Left lung (tissue), 10 donors: ENCODE measurements around the gene EXD2. TPM values are rescaled to one million over a fixed set of nuclear protein-coding genes. Genes with fewer than 3 reads are reported as not detected.
"Not testable (repeated sequence)": the region's sequence is repeated elsewhere in the genome, so short reads cannot be mapped to it uniquely, and the experiment has no call there.

Experiments used
- ATAC-seq: fragments of 200-7000 bp; cut with Tn5 transposase; one replicate; pipeline ENCODE4 v1.9.1; 2020; ENCODE audit warnings: moderate library complexity
- DNase-seq, 4 donors: peaks; one replicate each; pipeline ENCODE4 v3.0.0-alpha.2; 2013 to 2020
- H3K27ac ChIP-seq, 2 donors: fragments of 200-600 bp; sonication (generic) in 1 of 2; one replicate each; pipeline versions ENCODE4 v1.5.0 to v1.8.0; 2020 to 2021
- H3K27me3 ChIP-seq, 2 donors: fragments of 200-600 bp; sonication (generic) in 1 of 2; one replicate each; pipeline versions ENCODE4 v1.5.0 to v1.8.0; 2020 to 2021
- H3K36me3 ChIP-seq, 2 donors: fragments of 200-600 bp; sonication (generic) in 1 of 2; one replicate each; pipeline versions ENCODE4 v1.5.0 to v1.8.0; 2020 to 2021
- H3K4me1 ChIP-seq, 2 donors: fragments of 200-600 bp; one replicate each; pipeline ENCODE4 v1.8.0; 2021
- H3K4me3 ChIP-seq, 2 donors: fragments of 200-600 bp; sonication (generic) in 1 of 2; one replicate each; pipeline versions ENCODE4 v1.5.0 to v1.8.0; 2020 to 2021; ENCODE audit warnings: mild to moderate bottlenecking in 1 of 2
- H3K9me3 ChIP-seq, 2 donors: fragments of 200-600 bp; sonication (generic) in 1 of 2; one replicate each; pipeline versions ENCODE4 v1.5.0 to v1.8.0; 2020 to 2021
- intact Hi-C, 2 donors: fragments of 100-400 bp; cut with DNase I; formaldehyde crosslinking; loops; one replicate each; pipeline versions ENCODE4 v1.11.2 to v1.14.2; 2022
- polyA plus RNA-seq, 6 donors: library from polyadenylated mRNA; unstranded; fragments of 120-200 nt; gene quantifications; one replicate each; pipeline ENCODE4 v1.2.1, GENCODE V29; 2013; ENCODE audit not compliant: insufficient read length in 6 of 6
- total RNA-seq, 2 donors: library from RNA; stranded (reverse); fragmentation: NEBNext Ultra II Directional; extraction: Animal tissue kit (Norgen Biotek cat#: 25700); gene quantifications; one replicate each; pipeline ENCODE4 v1.2.1, GENCODE V29; 2021
- TF ChIP-seq, protein P1 (sequence below), 2 donors: fragments of 200-600 bp; sonication (generic) in 1 of 2; IDR thresholded peaks; one replicate each; pipeline versions ENCODE4 v1.5.0 to v1.8.0; 2021; ENCODE audit warnings: antibody characterized with exemption in 2 of 2
- donor health status: DM: no; HTN: yes; CAD: no.
- donor health status: DM: no; HTN: no; CAD: no.

The EXD2 gene
- total and polyA plus RNA-seq, 8 donors = 24.0 to 39.0 (median 31.4) TPM

DNA sequence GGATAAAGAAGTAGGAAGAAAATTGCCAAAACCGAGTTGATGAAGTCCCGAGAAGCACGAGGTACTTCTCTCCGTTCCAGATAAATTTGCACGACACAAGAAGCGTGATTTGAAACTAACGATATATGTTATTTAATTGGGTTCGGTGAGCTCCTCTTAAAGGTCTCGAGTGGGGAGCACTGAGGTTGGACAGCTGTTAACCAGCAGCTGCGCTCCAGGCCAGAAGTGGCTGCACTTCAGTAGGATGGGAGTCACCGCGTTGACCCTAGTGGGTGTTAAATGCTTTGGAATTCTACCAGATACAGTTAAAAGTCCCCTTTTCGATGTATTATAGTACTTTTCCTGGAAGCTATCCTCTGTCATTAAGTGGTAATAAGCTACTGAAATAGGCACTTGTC is 37.4 kb upstream of the EXD2 start:
- ATAC-seq = peak; percentile 18
- Histone ChIP-seq H3K4me3 (peak overlapping the region; percentile 78 to 96), H3K36me3 (peaks cover 0 to 2% of the 10 kb centered on the region in 2 donors), H3K9me3 (no peaks in the 10 kb centered on the region), H3K27me3 (no peaks in the 10 kb centered on the region), H3K27ac (peak overlapping the region; percentile 93 to 96), H3K4me1 (peaks cover 9 to 38% of the 10 kb centered on the region in 2 donors)
- intact Hi-C loops = no loop called here
- TF ChIP-seq, protein P1, sequence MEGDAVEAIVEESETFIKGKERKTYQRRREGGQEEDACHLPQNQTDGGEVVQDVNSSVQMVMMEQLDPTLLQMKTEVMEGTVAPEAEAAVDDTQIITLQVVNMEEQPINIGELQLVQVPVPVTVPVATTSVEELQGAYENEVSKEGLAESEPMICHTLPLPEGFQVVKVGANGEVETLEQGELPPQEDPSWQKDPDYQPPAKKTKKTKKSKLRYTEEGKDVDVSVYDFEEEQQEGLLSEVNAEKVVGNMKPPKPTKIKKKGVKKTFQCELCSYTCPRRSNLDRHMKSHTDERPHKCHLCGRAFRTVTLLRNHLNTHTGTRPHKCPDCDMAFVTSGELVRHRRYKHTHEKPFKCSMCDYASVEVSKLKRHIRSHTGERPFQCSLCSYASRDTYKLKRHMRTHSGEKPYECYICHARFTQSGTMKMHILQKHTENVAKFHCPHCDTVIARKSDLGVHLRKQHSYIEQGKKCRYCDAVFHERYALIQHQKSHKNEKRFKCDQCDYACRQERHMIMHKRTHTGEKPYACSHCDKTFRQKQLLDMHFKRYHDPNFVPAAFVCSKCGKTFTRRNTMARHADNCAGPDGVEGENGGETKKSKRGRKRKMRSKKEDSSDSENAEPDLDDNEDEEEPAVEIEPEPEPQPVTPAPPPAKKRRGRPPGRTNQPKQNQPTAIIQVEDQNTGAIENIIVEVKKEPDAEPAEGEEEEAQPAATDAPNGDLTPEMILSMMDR (IDR thresholded peaks at IDR 0.05) = no peak
- peak in 3 of 4 donors; percentile 34 to 50 (median 44) for DNase-seq

- Histone ChIP-seq H3K36me3 (no peaks in the 10 kb centered on the region), H3K27me3 (no peaks in the 10 kb centered on the region), H3K9me3 (no peaks in the 10 kb centered on the region), H3K4me3 (no peak overlapping the region), H3K27ac (no peak overlapping the region), H3K4me1 (peaks cover 9 to 29% of the 10 kb centered on the region in 2 donors)
- DNase-seq (peak in 1 of 4 donors; percentile 55), ATAC-seq (peak; percentile 33)
- intact Hi-C loops = no loop called here
- TF ChIP-seq, protein P1 (IDR thresholded peaks at IDR 0.05) = no peak
Measured at GRCh38 chr14:69154779-69155178, 36.5 kb upstream of the EXD2 start.

DNA sequence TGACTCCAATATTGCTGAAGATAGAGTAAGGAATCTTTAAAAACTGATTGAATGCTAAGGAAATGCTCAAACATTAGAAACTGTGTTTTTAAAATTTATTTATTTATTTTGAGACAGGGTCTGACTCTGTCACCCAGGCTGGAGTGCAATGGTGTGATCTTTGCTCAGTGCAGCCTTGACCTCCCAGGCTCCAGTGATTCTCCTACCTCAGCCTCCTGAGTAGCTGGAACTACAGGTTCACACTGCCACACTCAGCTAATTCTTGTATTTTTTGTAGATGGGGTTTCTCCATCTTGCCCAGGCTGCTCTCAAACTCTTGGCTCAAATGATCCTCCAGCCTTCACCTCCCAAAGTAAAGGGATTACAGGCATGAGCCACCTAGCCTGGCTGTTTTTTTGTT is 35.1 kb upstream of the EXD2 start:
- H3K4me3 ChIP-seq = no peak overlapping the region
- TF ChIP-seq, protein P1 (IDR thresholded peaks at IDR 0.05) = no peak
- no peak overlapping the region for H3K27ac ChIP-seq
- intact Hi-C loops = no loop called here
- no peaks in the 10 kb centered on the region for H3K36me3 ChIP-seq
- no peaks in the 10 kb centered on the region for H3K9me3 ChIP-seq
- no peaks in the 10 kb centered on the region for H3K27me3 ChIP-seq
- peaks cover 0 to 14% of the 10 kb centered on the region in 2 donors for H3K4me1 ChIP-seq
- ATAC-seq = no peak
- no peak for DNase-seq

- DNase-seq (no peak), ATAC-seq (no peak)
- H3K9me3 ChIP-seq = peaks cover 0 to 3% of the 10 kb centered on the region in 2 donors
- TF ChIP-seq, protein P1 (IDR thresholded peaks at IDR 0.05) = no peak
- H3K27ac ChIP-seq = no peak overlapping the region
- no peak overlapping the region for H3K4me3 ChIP-seq
- H3K4me1 ChIP-seq = no peaks in the 10 kb centered on the region
- intact Hi-C loops = no loop called here
- H3K36me3 ChIP-seq = no peaks in the 10 kb centered on the region
- no peaks in the 10 kb centered on the region for H3K27me3 ChIP-seq
Measured at GRCh38 chr14:69161590-69161989, 29.7 kb upstream of the EXD2 start.

DNA sequence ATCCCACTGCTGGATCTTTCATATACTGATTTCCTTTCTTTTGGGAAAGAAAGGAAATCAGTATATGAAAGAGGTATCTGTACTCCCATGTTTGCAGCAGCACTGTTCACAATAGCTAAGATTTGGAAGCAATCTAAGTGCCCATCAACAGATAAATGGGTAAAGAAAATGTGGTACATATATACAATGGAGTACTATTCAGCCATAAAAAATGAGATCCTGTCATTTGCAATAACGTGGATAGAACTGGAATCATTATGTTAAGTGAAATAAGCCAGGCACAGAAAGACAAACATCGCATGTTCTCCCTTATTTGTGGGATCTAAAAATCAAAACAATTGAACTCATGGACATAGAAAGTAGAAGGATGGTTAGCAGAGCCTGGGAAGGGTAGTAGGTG is 25.5 kb upstream of the EXD2 start:
- H3K36me3 ChIP-seq, H3K4me1 ChIP-seq, H3K27me3 ChIP-seq, intact Hi-C loops, DNase-seq, H3K27ac ChIP-seq, H3K4me3 ChIP-seq, ATAC-seq, H3K9me3 ChIP-seq: not testable (repeated sequence)

DNA sequence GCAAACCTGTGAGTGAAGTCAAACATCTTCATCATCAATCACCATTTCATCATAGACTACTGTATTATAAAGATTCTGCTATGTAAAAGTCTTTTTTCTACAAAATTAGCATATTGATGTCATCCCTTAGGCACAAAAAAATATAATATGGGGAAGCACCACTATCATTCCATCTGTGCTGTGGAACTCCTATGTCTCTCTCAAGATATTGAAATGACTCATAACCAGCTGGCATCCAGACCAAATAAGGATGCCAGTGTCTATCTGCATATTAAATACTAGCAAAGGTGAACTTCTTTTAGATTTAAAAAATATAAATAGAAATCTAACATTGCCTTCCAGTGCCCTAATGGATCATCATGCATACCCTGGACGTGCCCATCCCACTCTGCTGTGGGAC is 20.5 kb upstream of the EXD2 start:
- no peaks in the 10 kb centered on the region for H3K36me3 ChIP-seq
- H3K4me3 ChIP-seq = no peak overlapping the region
- H3K4me1 ChIP-seq = no peaks in the 10 kb centered on the region
- no peak overlapping the region for H3K27ac ChIP-seq
- no peaks in the 10 kb centered on the region for H3K9me3 ChIP-seq
- TF ChIP-seq, protein P1 (IDR thresholded peaks at IDR 0.05) = no peak
- intact Hi-C loops = no loop called here
- ATAC-seq = no peak
- DNase-seq = no peak
- H3K27me3 ChIP-seq = no peaks in the 10 kb centered on the region
